HG02840 (cell line): ENCODE results near the gene PCLO.

ENCODE experiments used
- ATAC-seq: cut with Tn5 transposase; IDR thresholded peaks from one replicate; pipeline ENCODE4 v1.9.1; 2021; ENCODE audit warnings: mild to moderate bottlenecking, moderate library complexity, moderate number of reproducible peaks; ENCODE audit not compliant: unreplicated experiment, low FRiP score

Gene PCLO

DNA sequence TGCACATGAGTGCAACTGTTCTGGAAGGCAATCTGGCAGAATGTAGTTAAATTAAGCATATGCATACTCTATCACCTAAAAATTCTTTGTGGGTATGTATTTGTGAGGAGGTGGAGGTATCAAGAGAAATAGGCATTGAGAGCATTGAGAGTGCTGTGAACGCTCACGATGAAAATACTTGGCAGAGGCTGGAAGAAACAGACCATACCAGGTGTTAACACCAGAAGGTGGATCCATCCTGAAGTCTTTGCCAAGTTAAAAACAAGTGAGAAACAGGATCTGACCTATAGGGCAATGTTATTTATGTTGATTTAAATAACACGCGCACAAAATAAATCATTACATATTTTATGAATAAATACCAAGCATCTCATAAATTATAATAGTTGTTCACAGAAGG lies 311.6 kb downstream of the PCLO start:
- no peak for ATAC-seq

DNA sequence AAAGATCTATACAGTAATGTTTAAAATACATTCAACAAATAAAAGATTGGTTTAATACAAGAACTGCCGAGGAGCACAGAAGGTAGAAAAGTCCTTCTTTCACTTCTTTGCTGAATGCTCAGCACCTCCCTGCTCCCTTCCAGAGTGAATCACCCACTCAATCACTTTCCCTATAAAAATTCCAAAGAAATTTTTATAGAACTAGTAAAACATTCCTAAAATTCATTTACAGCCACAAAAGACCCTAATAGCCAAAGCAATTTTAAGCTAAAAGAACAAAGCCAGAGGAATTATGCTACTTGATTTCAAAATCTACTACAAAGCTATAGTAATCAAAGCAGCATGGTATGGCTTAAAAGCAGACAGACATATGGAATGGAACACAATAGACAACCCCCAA lies 320.9 kb downstream of the PCLO start:
- no peak for ATAC-seq

DNA sequence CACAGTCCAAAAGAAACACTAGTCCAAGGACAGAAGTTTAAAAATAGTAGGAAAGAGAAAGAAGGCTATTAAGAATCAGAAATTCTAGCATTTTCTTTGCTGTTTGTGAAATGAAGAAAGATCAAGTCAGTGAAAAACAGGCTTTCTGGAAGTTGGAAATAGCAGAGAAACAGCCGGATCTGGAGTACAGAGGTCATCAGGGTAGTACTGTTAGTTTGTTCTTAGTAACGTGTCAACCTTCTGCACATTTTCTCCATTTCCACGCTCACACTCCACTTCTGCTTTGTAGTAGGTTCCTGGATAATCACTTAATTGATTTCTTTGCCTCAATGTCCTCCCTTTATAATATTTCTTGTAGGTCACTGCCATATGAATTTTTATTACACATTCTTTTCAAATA lies 322.6 kb downstream of the PCLO start:
- no peak for ATAC-seq

DNA sequence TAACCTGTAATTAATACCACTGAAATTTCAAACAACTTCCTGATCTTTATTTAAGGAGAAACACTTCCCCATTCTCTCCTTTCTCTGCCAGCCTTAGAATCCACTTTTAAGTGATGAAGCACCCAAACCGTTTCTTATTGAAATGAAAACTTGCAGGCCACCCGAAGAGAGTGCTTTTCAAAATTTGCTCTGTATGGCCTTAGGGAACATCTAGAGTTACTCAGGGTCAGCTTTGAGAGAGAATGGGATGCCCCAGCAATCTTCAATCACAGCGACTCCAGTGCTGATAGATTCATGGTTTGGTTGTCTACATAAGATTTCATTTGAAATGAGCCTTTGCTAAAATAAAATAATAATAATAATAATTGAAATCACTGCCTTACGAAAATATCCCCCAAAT lies 323.1 kb downstream of the PCLO start:
- ATAC-seq = no peak

DNA sequence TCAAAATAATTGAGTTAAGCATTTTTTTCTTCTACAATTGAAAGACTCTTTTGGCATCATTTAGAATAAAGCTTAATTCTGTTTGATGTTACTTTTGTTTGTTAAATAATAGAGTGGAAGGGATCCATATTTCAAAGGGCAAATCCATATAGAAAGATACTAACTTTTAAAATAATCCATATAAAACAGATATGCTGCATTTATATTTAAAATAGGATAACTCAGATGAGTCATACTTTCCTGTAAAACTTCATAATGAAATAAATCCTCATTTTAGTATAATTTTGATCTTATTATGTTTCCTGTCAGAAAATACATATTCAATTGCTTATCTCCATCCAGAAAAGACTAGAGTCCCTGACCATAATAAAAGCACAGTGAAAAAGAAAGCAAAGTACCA lies 323.6 kb downstream of the PCLO start:
- ATAC-seq = no peak

DNA sequence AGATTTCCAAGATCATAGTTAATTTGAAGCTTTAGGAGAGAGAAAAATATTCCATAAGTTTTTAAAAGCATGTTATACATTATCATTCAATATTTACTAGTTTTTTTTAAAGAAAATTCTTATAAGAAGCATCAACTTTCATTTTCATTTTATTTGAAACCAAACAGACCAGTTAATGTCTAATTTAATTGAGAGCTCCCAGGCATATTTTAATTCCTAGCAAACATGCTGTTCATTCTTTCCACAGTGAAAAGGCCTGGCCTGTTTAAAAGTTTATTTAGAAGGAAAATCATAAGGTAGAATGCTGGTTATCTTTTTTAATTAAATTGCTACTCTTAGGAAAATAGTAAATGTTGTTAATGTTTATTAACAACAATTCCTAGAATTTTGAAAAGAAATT lies 324.4 kb downstream of the PCLO start:
- ATAC-seq = no peak

DNA sequence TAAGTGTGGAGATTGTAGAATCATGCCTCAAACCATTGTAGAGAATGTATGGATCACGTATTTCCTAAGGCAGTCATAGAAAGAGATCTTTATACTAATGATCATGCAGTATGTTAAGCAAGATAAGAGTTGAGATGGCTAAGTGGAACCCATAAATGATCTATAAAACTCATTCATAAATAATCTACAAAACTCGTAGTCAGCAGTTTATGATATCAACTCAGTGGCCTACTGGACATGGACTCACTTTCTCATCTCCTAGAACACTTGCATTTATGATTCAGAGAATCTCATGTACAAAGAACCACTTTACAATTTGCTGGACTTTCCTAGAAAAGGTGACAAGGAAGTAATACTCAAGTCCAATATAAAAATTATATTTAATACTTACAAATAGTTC lies 339.6 kb downstream of the PCLO start:
- no peak for ATAC-seq

DNA sequence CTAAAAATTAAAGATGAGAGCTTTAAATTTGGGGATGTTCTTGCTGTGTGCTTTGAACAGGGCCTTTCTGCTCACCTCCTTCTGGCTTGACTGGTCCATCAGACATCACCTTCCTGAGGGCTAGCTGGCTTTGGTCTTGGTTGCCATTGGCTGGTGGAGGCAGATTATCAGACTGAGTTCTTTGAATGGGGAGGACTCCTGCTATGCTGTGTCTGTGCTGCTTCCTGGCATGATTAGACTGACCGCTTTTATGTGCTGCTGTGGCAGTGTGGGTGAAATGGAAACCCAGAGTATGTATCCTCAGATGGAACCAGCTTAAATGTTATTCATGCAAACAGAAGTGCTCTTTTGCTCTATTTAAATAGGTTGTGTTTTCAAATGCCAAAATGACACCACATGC lies 341.6 kb downstream of the PCLO start:
- no peak for ATAC-seq

DNA sequence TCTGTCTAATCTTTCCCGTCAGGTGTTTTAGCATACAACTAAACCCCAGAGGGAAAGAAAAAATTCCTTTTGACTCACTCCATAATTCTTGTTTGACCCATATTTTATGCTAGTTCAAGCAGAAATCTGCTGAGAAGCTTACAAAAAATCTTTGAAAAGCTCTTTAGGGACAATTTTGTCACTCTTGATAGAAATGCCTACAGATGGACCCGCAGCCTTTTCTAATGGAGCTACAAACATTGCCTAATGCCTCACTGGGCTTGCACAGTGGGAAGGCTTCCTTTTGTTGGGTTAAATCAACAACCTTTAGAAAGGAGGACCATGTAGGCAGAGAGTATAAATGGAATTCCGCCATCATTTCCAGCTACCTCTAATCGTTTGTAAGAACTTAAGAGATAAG lies 344.5 kb downstream of the PCLO start:
- ATAC-seq = no peak

DNA sequence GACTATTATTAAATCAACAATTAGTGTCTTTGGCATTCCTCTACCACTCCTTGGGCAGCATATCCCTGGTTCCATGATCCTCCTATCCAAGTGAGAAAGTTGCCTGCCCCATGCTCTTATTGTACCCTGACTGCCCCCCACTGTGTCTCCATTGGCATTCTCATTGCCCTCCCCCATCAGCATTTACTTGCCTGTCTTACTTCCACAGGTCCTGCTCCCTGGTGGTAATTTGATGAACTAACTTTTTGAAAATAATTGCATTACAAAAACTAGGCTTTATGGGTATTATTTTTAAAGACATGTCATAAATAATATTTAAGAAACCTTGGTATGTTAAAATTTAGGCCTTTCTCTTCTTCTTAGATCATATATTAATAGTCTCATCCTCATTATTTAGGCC lies 346.4 kb downstream of the PCLO start:
- ATAC-seq = no peak

DNA sequence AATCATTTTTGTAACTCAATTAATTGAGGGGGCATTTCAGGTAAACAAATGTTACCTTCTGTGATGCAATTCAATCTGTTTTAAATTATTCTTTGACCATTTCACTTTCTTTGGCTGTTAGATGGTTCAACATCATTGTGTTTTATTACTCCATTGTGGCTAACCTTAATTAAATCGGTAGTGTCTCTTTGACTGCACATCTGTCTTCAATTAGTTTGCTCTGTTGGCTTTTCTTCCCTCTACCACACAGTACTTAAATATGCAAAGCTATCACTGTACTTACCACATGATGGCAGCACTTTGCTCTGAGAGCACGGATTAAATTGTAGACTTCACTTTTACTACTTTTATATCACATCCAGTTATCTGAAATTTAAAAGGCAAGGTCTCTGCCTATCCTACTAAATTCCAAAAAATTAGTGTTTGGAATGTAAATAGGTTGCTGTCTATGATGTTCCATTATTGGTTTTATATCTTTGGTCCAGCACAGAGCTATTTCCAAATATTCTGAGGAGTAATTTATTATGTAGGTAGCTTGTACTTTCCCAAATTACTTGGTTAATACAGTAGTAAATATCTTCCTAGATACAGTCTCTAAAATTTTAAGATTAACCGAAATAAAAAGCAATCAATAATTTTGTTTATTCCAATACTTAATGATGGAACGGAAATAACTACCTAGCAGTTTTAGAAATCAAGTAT lies 352.0 kb downstream of the PCLO start:
- ATAC-seq = peak; percentile 74

DNA sequence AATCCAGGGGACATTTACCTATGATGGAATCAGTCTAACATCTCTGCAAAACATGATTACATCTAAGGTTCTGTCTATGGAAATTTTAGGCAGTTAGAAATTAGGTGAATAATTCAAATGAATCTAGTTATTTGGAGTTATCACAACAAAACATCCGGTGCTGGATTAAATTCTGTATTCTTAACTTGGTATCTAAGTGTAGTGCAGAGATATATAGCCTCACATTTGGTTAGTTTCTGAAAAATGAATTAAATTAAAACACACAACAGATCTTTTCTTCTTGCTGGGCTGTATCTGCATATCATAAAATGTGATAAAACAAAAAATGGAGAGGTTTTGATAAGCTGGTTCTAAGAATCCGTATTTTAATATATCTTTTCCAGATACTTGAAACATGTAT lies 354.1 kb downstream of the PCLO start:
- no peak for ATAC-seq

DNA sequence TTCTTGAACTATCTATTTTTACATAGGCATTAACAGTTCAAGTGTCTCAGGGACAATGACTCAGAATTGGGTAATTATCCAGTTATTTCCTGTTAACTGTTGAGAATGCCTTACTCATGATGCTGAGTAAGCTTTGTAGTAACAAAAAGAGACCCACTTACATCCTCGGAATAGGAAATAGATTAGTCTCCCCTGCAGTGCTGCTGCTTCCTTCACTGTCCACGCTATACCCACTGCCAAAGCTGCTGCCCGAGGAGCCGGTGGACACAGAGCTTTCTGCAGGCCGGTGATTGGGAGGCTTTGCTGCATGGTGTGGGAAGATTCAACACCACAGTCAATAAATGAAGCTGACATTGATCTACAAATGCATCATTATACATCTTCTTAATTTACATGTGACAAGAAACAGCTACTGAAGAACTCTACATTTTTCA lies 357.1 kb downstream of the PCLO start:
- no peak for ATAC-seq

DNA sequence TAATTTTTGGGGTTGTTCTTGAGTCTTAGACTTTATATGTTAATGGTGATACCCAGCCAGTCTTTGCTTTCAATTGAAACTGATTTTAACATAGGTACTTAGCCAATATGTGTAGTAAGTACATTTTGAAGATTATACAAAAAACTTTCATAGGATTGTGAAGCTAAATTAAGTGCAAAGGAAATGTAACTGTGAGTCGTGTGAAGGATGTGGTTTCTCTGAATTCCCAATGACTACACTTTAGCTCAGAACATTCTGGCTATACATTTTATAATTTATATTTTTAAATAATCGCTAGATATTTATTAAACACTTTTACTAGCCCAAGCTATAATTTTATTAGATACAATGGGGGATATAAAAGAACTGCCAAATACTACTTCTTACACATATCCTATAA lies 359.3 kb downstream of the PCLO start:
- no peak for ATAC-seq

DNA sequence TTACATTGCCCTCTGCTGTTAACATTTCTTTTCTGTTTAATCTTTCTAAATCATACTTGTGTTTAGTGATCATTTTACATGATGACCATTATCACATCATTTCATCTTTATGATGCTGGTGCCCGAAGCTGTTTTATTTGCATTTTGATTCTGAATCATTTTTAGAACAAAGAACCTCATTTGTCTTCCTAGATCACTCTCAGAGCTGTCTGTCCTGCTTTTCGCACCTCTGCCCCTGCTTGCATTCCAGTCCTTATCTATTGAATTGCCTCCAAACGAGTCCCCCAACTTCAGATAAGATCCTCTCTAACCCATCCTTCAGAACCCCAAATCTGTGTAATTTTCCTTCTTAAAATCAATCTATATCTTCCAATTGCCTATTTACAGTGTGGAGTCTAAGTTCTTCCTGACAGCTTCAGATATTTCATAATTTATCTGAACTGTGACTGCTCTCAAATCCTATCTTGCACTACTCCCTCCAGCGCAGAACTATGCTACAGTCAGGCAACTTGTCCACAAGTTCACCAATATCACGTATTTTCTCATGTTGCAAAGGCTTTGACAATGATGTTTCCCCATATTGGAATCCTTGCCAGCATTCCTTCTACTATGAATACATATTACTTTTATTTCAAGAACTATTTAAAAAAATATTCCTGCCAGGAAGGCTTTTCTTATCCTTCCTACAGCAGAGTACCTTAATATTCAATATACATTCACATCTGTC lies 372.6 kb downstream of the PCLO start:
- ATAC-seq = no peak

DNA sequence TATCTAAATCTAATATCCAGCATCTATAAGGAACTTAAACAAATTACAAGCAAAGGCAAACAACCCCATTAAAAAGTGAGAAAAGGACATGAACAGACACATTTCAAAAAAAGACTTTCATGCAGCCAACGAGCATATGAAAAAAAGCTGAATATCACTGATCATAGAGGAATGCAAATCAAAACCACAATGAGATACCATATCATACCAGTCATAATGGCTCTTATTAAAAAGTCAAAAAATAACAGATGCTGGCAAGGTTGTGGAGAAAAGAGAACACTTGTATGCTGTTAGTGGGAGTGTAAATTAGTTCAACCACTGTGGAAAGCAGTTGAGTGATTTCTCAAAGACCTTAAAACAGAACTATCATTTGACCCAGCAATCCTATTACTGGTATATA lies 384.7 kb downstream of the PCLO start:
- ATAC-seq = no peak

DNA sequence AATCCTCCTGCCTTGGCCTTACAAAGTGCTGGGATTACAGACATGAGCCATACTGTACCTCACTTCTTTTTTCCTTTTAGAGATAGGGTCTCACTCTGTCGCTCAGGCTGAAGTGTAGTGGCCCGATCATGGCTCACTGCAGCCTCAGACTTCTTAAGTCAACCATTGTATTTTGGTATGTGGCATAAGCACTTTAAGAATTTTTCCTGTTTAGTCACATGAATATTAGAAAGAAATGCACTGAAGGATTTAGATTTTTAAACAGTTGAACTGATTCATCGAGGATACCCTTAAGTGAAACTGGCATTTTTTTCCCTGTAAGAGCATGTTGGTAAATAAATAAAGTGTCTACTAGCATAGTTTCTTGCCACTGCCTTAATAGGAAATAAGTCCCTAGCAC lies 399.8 kb downstream of the PCLO start:
- ATAC-seq = no peak

DNA sequence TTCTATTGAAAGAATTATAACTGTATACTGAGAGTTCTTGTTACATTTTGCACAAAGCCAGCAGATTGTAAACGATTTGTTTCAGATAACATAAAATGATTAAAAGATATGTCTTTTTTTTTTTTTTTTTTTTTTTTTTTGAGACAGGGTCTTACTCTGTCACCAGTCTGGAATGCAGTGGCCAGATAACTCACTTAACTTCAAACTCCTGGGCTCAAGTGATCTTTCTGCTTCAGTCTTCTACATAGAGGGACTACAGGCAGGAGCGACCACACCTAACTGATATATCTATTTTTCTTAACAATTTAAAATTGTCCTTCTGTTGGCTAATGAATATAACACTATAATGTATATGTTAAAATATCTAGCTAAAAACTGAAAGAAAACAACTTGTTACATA lies 401.9 kb downstream of the PCLO start:
- ATAC-seq = no peak

DNA sequence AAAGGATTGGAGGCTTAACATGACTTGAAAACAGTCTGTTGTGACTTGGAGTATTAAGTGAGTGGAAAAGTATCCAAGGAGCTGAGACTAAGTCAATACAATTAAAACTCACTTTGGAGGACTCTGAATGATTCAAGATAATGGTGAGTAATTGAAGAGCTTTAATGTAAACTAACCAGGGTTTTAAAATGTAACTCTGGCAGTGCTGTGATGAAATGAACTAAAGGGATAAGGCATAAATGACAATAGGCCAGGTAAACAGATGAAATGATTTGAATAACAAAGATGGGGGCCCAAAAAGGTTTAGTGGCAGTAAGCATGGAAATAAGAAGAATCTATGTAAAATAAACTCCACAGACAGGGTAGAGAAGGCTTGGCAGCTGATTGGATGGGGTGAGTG lies 402.6 kb downstream of the PCLO start:
- no peak for ATAC-seq

DNA sequence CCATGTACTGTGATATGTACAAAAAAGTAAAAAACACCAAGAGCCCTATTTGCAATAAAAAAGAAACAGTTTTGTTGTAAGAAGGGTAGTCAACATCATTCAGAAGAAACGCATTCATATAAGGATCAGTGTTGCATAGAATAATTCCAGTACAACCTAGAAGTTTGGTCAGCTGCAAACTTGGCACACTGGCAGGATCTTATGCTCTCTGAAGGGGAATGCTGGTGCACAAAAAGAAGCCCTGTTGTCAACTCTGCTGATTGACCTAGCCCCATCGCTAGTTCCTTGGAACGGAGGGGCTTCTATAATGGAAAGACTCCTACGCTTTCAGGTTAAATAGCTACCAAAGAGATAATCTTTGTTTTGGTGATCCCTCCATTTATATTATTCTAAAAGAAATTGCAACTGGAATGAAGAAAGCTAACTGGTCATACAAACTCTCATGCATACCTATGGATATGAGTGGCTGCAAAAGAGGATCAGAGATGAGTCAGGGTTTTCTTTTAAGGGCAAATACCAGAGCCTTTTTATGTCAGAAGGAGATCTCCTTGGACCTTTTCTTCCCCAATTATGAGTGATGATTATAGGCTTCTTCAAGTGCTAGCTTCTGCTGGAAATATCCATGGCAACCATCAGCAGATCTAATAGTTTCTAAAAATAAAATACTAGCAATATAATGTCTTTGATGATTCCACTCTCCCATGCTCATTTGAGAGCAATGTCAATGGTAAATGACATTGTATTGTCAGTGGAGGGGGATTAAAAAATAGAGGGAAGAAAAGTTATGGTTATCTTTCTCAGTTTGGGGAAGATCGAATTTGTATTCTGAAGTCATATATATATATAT lies 406.8 kb downstream of the PCLO start:
- ATAC-seq = no peak

DNA sequence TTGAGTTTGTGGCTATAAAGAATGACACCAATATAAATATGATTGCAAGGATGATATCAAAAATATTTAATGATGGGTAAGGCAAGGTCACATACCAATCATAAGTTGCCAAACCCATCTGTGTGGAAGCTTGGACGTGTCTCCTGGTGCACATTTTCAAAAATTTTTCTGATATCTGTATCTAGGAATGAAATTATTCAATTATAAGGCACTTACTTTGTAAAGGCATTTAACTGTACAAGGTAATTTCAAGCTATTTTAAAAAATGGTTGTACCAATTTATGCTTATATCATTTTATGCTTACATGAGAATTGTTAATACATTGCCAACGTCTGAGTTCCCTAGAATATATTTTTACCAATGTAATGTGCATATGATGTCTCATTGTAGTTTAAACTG lies 412.7 kb downstream of the PCLO start:
- ATAC-seq = no peak
